GM21526 (cell line): ENCODE measurements around the gene GSG1L.
"Not testable (repeated sequence)": the region's sequence is repeated elsewhere in the genome, so short reads cannot be mapped to it uniquely, and the experiment has no call there.

Source experiments
- ATAC-seq: cut with Tn5 transposase; IDR thresholded peaks from one replicate; pipeline ENCODE4 v1.9.1; 2021; ENCODE audit warnings: moderate library complexity; ENCODE audit not compliant: unreplicated experiment, low FRiP score

The GSG1L gene

GRCh38 chr16:27960619-27961295, 102.8 kb downstream of the GSG1L start:
- no peak for ATAC-seq

- no peak for ATAC-seq
These were observed 103.6 kb downstream of the GSG1L start for GRCh38 chr16:27959914-27960313.

- no peak for ATAC-seq
These were observed 109.3 kb downstream of the GSG1L start for GRCh38 chr16:27954191-27954590.

- ATAC-seq, result no peak
These were observed 110.7 kb downstream of the GSG1L start for GRCh38 chr16:27952811-27953210.

DNA sequence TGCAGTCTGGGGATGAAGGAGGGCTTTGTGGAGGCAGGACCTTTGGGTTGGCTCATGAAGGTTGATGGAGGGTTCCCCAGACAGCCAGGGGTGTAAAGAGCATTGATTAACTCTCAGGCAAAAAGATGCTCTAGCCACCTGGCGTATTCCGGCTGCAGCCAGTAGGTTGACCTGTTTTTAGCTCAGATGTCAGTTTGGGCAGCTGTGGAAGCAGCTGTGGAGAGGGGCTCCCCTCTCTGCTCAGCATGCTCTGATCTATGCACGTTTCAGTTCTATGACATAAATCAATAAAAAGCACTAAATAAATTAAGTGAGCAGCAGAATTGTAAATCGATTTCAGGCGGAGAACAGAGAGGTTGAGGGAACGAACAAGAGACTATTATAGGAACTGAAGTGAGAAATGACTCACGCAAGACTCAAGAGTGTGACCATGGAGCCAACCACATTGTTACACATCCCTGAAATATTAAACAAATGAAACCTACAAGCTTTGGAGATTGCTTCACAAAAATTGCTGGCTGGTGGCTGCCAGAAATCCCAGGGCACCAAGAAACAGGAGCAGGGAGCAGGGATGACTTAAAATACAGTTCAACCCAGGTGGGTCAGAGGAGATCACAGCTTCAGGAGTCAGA, 111.9 kb downstream of the GSG1L start:
- ATAC-seq, result no peak

DNA sequence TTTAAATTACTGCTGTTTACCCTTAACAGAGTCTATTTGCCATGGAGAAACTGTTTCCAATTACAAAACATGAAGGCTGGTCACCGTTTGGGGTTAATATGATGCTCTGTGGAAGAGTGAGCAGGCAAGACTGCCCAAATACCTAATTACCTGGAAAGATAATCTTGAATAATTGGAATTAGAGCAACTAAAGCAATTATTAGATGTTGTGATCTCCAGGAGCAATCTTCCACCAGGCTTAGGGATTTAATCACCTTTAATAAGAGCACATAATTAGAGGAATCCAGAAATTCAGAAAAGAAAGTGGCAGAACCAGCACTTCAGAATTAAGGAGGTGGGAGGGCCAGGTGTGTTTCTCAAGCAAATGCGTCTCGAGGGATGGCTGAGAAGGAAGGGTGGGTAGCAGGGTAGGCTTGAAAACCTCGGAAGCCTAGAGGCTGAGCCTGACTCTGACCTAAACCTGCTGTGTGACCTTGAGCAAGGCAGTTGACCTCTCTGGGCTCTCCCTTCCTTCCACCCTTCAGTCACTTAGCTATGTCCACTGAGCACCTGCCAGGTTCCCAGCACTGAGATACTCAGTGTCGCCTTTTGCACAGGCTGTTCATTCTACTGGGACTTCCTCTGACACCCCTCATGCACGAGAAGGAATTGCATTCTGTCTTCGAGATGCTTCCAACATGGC, 113.2 kb downstream of the GSG1L start:
- ATAC-seq, result no peak

DNA sequence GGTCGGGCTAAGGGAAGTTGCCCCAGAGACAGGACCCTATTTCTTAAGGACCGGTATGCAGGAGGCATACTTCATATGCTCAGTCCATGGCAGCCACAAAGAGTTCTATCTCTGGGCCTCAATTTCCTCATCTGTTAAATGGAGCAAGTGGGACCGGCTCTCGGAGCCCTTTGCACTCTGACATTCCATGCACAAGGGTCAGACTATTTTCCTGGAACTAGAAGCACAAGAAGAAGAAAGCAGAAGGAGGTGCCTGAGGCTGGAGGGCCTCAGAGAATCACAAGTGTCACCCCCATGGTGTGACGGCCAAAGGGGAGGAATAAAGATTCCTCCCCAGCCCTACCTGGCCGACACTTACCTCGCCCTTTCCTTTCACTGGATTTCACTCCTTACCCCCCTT, 115.8 kb downstream of the GSG1L start:
- no peak for ATAC-seq

- ATAC-seq, result no peak
These were observed 118.1 kb downstream of the GSG1L start for GRCh38 chr16:27945233-27945973.

DNA sequence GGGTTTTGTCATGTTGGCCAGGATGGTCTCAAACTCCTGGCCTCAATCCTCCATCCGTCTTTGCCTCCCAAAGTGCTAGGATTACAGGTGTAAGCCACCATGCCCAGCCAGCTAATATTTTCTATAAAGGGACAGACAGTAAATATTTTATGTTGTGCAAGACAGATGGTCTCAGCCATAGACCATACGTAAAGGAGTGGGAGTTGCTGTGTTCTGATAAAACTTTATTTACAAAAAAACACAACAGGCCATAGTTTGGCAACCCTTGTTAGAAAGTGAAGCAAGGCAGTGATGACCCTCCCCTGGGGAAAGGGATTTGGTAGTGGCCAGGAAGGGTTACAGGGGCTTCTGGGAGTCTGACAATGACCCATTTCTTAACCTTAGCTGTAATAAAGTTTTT, 119.7 kb downstream of the GSG1L start:
- ATAC-seq, result no peak

GRCh38 chr16:27942071-27942470, 121.4 kb downstream of the GSG1L start:
- ATAC-seq, result not testable (repeated sequence)

DNA sequence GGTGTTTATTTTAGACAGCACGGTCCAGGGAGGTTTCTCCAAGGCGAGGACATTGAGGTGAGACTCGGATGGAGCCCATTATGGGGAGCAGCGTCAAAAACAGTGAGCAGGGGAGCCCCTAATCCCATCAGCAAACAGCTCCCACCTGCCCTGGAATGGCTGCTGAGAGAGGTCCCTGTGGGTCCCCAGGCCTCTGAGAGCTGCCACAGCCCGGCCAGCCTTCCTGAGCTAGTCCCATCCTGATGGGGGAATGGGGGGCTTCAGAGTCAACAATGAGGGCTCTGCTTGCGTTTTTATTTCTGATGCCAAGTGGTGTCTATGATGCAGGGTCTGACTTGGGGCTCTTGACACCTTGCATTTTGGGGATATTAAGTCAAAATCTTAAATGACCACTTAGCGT, 128.4 kb downstream of the GSG1L start:
- no peak for ATAC-seq

DNA sequence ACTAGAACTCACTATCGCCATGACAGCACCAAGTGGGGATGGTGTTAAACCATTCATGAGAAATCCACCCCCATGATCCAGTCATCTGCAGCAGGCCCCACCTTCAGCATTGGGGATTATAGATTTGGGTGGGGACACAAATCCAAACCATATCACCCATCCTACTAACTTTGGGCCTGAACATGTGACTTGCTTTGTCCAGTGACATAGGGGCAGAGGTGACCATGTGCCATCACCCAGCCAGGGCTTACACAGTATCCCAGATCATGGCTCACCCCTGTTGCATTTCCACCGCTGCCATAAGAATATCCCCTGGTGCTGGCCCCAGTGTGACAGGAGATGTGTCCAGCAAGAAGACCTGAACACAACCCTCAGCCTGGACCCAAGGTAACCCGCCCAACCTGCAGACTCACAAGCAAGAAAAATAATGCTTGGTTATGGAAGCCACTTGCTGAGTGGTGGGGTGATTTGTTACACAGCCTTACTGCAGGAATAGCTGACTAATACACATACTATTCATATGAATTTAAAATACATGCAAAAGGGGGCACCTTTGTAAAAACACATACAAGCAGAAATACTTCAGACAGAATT, 130.9 kb downstream of the GSG1L start:
- no peak for ATAC-seq

DNA sequence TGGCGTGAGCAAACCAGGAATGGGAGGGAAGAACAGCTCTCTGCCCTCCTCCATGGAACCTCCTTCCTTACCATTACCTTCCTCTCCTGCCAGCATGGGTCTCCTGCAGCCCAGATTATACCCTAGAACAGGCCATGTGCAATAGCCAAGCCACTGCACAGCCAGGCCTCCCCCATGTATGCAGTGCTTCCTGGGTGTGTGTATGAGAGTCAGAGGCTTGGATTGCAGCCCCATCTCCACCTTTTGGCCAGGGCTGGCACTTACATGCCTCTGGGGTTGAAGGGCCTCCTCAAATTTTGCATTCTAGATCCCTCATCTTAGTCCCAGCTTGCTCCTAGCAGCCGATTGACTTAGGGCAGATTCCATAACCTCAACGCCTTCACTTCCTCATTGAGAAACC, 133.7 kb downstream of the GSG1L start:
- no peak for ATAC-seq

- ATAC-seq, result no peak
These were observed 135.0 kb downstream of the GSG1L start for GRCh38 chr16:27928542-27928941.

DNA sequence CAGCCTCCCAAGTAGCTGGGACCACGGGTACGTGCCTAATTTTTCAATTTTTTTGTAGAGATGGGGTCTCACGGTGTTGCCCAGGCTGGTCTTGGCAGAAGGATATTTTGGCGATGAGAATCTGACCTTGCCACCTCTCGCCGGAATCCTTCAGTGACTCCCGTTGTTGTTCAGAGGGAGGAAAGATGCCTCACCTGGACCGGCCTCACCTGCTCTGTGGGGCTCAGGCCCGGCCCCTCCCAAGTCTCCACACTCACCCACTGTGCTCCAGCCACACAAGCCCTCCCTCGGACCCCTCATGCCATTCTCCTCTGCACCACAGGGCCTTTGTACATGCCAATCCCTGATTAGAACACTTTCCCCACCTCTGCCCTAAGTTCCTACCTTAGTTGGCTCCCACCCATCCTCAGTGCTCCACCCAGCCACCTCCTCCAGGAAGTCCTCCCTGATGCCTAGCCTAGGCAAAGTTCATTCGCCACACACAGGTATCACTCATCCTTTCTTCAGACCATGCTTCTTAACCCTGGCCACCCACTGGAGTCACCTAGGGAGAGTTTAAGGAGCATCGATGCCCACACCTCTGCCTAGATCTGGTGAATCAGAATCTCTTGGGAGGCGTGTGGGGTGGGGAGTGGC, 136.1 kb downstream of the GSG1L start:
- no peak for ATAC-seq

- no peak for ATAC-seq
These were observed 137.9 kb downstream of the GSG1L start for GRCh38 chr16:27925612-27926011.

DNA sequence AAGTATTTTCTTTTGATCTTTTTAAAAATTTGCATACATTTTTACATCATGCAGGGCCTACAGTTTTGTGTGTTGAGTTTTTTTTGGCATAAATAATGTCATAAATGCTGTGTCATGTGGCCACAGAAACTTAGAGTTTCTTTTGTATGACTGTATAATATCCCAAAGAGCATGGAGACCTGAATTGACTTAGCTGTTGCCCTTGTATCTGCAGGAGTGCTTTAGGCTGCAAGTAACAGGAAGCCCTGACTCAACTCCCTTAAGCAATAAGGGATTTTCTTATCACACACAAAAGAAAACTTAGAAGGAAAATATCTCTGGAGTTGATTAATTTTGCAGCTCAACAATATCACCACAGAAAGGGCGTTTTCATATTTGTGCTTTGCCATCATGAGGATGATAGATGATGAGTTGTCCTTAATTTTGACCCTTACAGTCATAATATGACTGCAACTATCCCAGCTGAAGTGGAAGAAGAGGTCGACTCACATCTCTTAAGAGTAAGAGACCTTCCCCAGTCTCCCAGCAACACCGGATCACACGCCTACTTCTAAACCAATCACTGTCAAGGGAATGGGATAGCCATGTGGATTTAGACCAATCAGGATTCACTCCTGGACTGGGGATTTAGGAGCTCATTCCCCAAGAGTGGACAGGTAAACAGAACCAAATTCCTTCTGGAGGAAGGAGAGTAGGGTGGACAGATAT, 138.9 kb downstream of the GSG1L start:
- ATAC-seq, result no peak

DNA sequence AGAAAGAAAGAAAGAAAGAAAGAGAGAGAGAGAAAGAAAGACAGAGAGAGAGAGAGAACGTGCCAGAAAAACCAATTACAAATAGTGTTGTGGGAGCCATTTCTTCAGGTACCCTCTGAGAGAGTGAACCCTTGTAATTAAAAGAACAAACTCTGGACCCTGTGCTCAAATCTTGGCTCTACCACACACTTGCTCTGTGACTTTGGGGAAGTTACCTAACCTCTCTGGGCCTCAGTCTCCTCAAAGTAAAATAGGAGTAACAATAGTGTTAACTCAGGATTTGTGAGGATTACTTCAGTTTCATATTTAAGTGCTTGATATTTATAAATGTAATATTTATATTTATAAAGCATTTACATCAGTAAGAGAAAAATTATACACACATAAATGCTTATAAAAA, 139.8 kb downstream of the GSG1L start:
- no peak for ATAC-seq

- no peak for ATAC-seq
These were observed 141.1 kb downstream of the GSG1L start for GRCh38 chr16:27922433-27922832.

DNA sequence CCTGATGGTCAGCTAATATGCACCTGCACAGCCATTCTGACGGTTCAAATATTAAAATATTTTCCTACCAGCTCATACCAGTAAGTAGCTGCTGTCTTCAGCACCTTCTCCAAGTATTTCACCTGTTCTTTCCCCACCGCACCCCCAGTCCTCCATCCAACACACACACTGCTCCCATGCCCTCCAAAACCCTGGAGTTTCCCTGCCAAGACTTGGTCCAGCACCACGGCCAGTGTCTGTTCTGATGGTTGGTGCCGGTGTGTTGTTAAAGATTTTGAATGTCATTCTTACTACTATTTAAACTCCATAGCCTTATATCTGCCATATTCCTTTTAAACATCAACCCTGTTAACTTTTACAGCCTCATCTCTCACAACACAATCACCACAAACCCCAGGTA, 142.4 kb downstream of the GSG1L start:
- ATAC-seq, result no peak
